Caco-2 (cell line): ENCODE measurements around the gene DDX39A. TPM values are rescaled to one million over a fixed set of nuclear protein-coding genes. Genes with fewer than 3 reads are reported as not detected.
A peak's percentile ranks its signal among the peaks of the same experiment; 100 is the strongest.

ENCODE experiments used
- BruUV-seq: library from RNA; stranded (reverse); fragments of 400-500 nt; replicated peaks from 2 replicates; lab custom pipeline; 2021; lab: Mats Ljungman, UMichigan
- CTCF ChIA-PET: fragments of 300-600 bp; sonication (Branson Sonifier 250); formaldehyde crosslinking; loops from one replicate; lab custom pipeline; 2022; ENCODE audit warnings: antibody characterized with exemption; lab: Charles Lee
- POLR2A ChIA-PET: fragments of 300-600 bp; sonication (Branson Sonifier 250); formaldehyde crosslinking; loops from one replicate; lab custom pipeline; 2022; ENCODE audit warnings: antibody characterized with exemption; lab: Charles Lee
- DNase-seq, 2 experiments: peaks; one replicate each; pipeline versions ENCODE4 v3.0.0 to v3.0.0-alpha.2; 2020 to 2022
- H3K27me3 ChIP-seq: replicated peaks from 2 replicates; pipeline ENCODE4 v1.6.0; 2011; ENCODE audit warnings: low read length; ENCODE audit not compliant: control insufficient read depth, insufficient read depth
- H3K36me3 ChIP-seq: 2 replicates; pipeline ENCODE4 v1.5.1; 2011; ENCODE audit warnings: low read length; ENCODE audit not compliant: control insufficient read depth, insufficient read depth
- H3K4me1 ChIP-seq: fragments of 250-450 bp; sonication (Bioruptor Pico); 2 replicates; pipeline ENCODE4 v1.5.1; 2020; ENCODE audit warnings: mild to moderate bottlenecking
- H3K4me3 ChIP-seq: 2 replicates; pipeline ENCODE4 v1.5.1; 2011; ENCODE audit warnings: low read depth, mild to moderate bottlenecking, control low read depth, low read length
- H3K9me3 ChIP-seq: fragments of 250-450 bp; sonication (Bioruptor Pico); 2 replicates; pipeline ENCODE4 v1.5.1; 2020; ENCODE audit warnings: mild to moderate bottlenecking, moderate library complexity
- H3K27ac Mint-ChIP-seq: one replicate; pipeline ENCODE4 v1.8.0; 2022; ENCODE audit warnings: mixed read lengths; ENCODE audit not compliant: unreplicated experiment
- H3K27me3 Mint-ChIP-seq: one replicate; pipeline ENCODE4 v1.8.0; 2022; ENCODE audit warnings: mixed read lengths; ENCODE audit not compliant: insufficient read depth, unreplicated experiment
- H3K36me3 Mint-ChIP-seq: one replicate; pipeline ENCODE4 v1.8.0; 2022; ENCODE audit warnings: mild to moderate bottlenecking, mixed read lengths; ENCODE audit not compliant: insufficient read depth, unreplicated experiment
- H3K4me1 Mint-ChIP-seq: one replicate; pipeline ENCODE4 v1.8.0; 2022; ENCODE audit warnings: low read depth, mixed read lengths; ENCODE audit not compliant: unreplicated experiment
- H3K4me3 Mint-ChIP-seq: one replicate; pipeline ENCODE4 v1.8.0; 2022; ENCODE audit warnings: mild to moderate bottlenecking, moderate library complexity, mixed read lengths; ENCODE audit not compliant: unreplicated experiment
- H3K9me3 Mint-ChIP-seq: one replicate; pipeline ENCODE4 v1.8.0; 2022; ENCODE audit warnings: mixed read lengths; ENCODE audit not compliant: unreplicated experiment
- CTCF ChIP-seq, 2 experiments: fragments of 200-600 bp in 1 of 2; IDR thresholded peaks; 1 replicate in 1 of 2; 2 replicates in 1 of 2; pipeline versions ENCODE4 v1.5.1 to v1.8.0; 2011 to 2022; ENCODE audit warnings: antibody characterized with exemption in 1 of 2, control low read depth in 1 of 2, inconsistent platforms in 1 of 2, low read depth in 1 of 2, low read length in 1 of 2, mild to moderate bottlenecking in 1 of 2, moderate library complexity in 1 of 2; ENCODE audit not compliant: insufficient read depth in 1 of 2, severe bottlenecking in 1 of 2, unreplicated experiment in 1 of 2
- intact Hi-C: fragments of 100-400 bp; cut with micrococcal nuclease; formaldehyde crosslinking; loops from one replicate; pipeline ENCODE4 v1.10.0; 2022; ENCODE audit not compliant: unreplicated experiment
- total RNA-seq: library from RNA; stranded (reverse); gene quantifications from 2 replicates; pipeline ENCODE4 v1.2.3, GENCODE V29; 2022

DDX39A gene
- total RNA-seq, 1 experiment from 2014 or later = 118 TPM

GRCh38 chr19:14433554-14434501 lies 14.7 kb upstream of the DDX39A start:
- Histone ChIP-seq H3K4me1 (peaks cover 18% of the 10 kb centered on the region), H3K4me3 (peak overlapping the region; percentile 56), H3K27me3 (no peaks in the 10 kb centered on the region), H3K36me3 (no peaks in the 10 kb centered on the region; the same call in 1 of the 2 replicates), H3K9me3 (no peaks in the 10 kb centered on the region)
- Mint-ChIP-seq H3K4me3 (peak overlapping the region; percentile 60), H3K9me3 (no peaks in the 10 kb centered on the region), H3K27me3 (no peaks in the 10 kb centered on the region), H3K27ac (peak overlapping the region; percentile 53), H3K4me1 (peaks cover 17% of the 10 kb centered on the region), H3K36me3 (peaks cover 1% of the 10 kb centered on the region)
- POLR2A ChIA-PET = no interaction called here
- intact Hi-C loops = no loop called here
- CTCF ChIA-PET = interaction anchor here (0.7 kb wide), 1 partner anchor 39 kb away, joined by 5 read pairs; no protein-coding TSS in a partner anchor
- no TSS peak for BruUV-seq
- TF ChIP-seq CTCF (IDR thresholded peaks at IDR 0.05; ENCODE audit: insufficient read depth in 1 of 2, low read depth in 1 of 2, low read length in 1 of 2, severe bottlenecking in 1 of 2, unreplicated experiment in 1 of 2) = no peak
- DNase-seq = no peak

GRCh38 chr19:14432791-14433553 lies 13.8 kb upstream of the DDX39A start, which contains the start of gene PKN1:
Gene PKN1, plus strand, starts transcription at chr19:14433306. Its CDS starts 216 bp downstream, at chr19:14433522.
- Mint-ChIP-seq H3K4me3 (peak within 1 kb of the TSS; percentile 60), H3K9me3 (no peaks in the 10 kb centered on the region), H3K27me3 (no peaks in the 10 kb centered on the region), H3K36me3 (no peaks in the 10 kb centered on the region), H3K4me1 (peaks cover 17% of the 10 kb centered on the region), H3K27ac (peak within 1 kb of the TSS; percentile 53)
- Histone ChIP-seq H3K9me3 (no peaks in the 10 kb centered on the region), H3K36me3 (no peaks in the 10 kb centered on the region; the same call in 1 of the 2 replicates), H3K27me3 (no peaks in the 10 kb centered on the region), H3K4me3 (peak within 1 kb of the TSS; percentile 56), H3K4me1 (peaks cover 18% of the 10 kb centered on the region)
- no TSS peak for BruUV-seq
- CTCF ChIA-PET = interaction anchor here (0.7 to 1.0 kb wide), 3 partner anchors 27 to 296 kb away, joined by 5 read pairs; partner anchors contain the start of gene ASF1B
- peak in 1 of 2 experiments; percentile 12 for TF ChIP-seq CTCF (IDR thresholded peaks at IDR 0.05; ENCODE audit: insufficient read depth in 1 of 2, low read depth in 1 of 2, low read length in 1 of 2, severe bottlenecking in 1 of 2, unreplicated experiment in 1 of 2)
- DNase-seq = peak; percentile 52 to 78
- intact Hi-C loops = no loop called here
- POLR2A ChIA-PET = no interaction called here

GRCh38 chr19:14430712-14431111 lies 11.6 kb upstream of the DDX39A start:
- CTCF ChIA-PET = no interaction called here
- peaks cover 18% of the 10 kb centered on the region for H3K4me1 ChIP-seq
- no peak overlapping the region for H3K27ac Mint-ChIP-seq
- H3K9me3 Mint-ChIP-seq = no peaks in the 10 kb centered on the region
- POLR2A ChIA-PET = no interaction called here
- H3K4me3 Mint-ChIP-seq = peak overlapping the region; percentile 44
- H3K27me3 Mint-ChIP-seq = no peaks in the 10 kb centered on the region
- H3K36me3 ChIP-seq = no peaks in the 10 kb centered on the region
- H3K36me3 Mint-ChIP-seq = no peaks in the 10 kb centered on the region
- H3K4me3 ChIP-seq = no peak overlapping the region
- intact Hi-C loops = no loop called here
- no peaks in the 10 kb centered on the region for H3K27me3 ChIP-seq
- H3K9me3 ChIP-seq = no peaks in the 10 kb centered on the region
- TF ChIP-seq CTCF (IDR thresholded peaks at IDR 0.05; ENCODE audit: insufficient read depth in 1 of 2, low read depth in 1 of 2, low read length in 1 of 2, severe bottlenecking in 1 of 2, unreplicated experiment in 1 of 2) = no peak
- peaks cover 20% of the 10 kb centered on the region for H3K4me1 Mint-ChIP-seq
- DNase-seq = no peak
- BruUV-seq = no TSS peak
